ENCODE data around the gene NFATC2.

Gene NFATC2

GRCh38 chr20:51513545-51513944 lies 29.0 kb downstream of the NFATC2 start:
- no peak for DNase-seq (ENCODE audit: low read depth)

- no peak for DNase-seq (ENCODE audit: low read depth)
Measured at GRCh38 chr20:51512645-51513044, 29.9 kb downstream of the NFATC2 start.

- DNase-seq (ENCODE audit: low read depth), result no peak
Measured at GRCh38 chr20:51511861-51512619, 30.5 kb downstream of the NFATC2 start.

- DNase-seq (ENCODE audit: low read depth), result peak; percentile 45
Measured at GRCh38 chr20:51510936-51511605, 31.4 kb downstream of the NFATC2 start.

- no peak for DNase-seq (ENCODE audit: low read depth)
Measured at GRCh38 chr20:51510169-51510568, 32.4 kb downstream of the NFATC2 start.

- DNase-seq (ENCODE audit: low read depth), result no peak
Measured at GRCh38 chr20:51509208-51509607, 33.3 kb downstream of the NFATC2 start.

- no peak for DNase-seq (ENCODE audit: low read depth)
Measured at GRCh38 chr20:51508780-51509179, 33.7 kb downstream of the NFATC2 start.

- no peak for DNase-seq (ENCODE audit: low read depth)
Measured at GRCh38 chr20:51508158-51508557, 34.4 kb downstream of the NFATC2 start.

GRCh38 chr20:51507216-51508036 lies 35.1 kb downstream of the NFATC2 start:
- peak; percentile 58 for DNase-seq (ENCODE audit: low read depth)

GRCh38 chr20:51506527-51507215 lies 35.8 kb downstream of the NFATC2 start:
- DNase-seq (ENCODE audit: low read depth), result no peak

- DNase-seq (ENCODE audit: low read depth), result no peak
Measured at GRCh38 chr20:51505566-51505965, 37.0 kb downstream of the NFATC2 start.

- no peak for DNase-seq (ENCODE audit: low read depth)
Measured at GRCh38 chr20:51503376-51503775, 39.1 kb downstream of the NFATC2 start.

- no peak for DNase-seq (ENCODE audit: low read depth)
Measured at GRCh38 chr20:51500936-51501335, 41.6 kb downstream of the NFATC2 start.

GRCh38 chr20:51500311-51500710 lies 42.2 kb downstream of the NFATC2 start:
- no peak for DNase-seq (ENCODE audit: low read depth)

GRCh38 chr20:51498765-51499540 lies 43.6 kb downstream of the NFATC2 start:
- no peak for DNase-seq (ENCODE audit: low read depth)

GRCh38 chr20:51497542-51498467 lies 44.7 kb downstream of the NFATC2 start:
- no peak for DNase-seq (ENCODE audit: low read depth)

- DNase-seq (ENCODE audit: low read depth), result no peak
Measured at GRCh38 chr20:51496964-51497363, 45.6 kb downstream of the NFATC2 start.

GRCh38 chr20:51495921-51496545 lies 46.5 kb downstream of the NFATC2 start:
- DNase-seq (ENCODE audit: low read depth), result peak; percentile 79

GRCh38 chr20:51495291-51495690 lies 47.2 kb downstream of the NFATC2 start:
- no peak for DNase-seq (ENCODE audit: low read depth)
